HG03342 (cell line): ENCODE measurements around the gene MFF.
"Not testable (repeated sequence)": the region's sequence is repeated elsewhere in the genome, so short reads cannot be mapped to it uniquely, and the experiment has no call there.

Source experiments
- ATAC-seq: cut with Tn5 transposase; IDR thresholded peaks from one replicate; pipeline ENCODE4 v1.9.1; 2021; ENCODE audit warnings: mild to moderate bottlenecking, moderate library complexity; ENCODE audit not compliant: unreplicated experiment

MFF gene

DNA sequence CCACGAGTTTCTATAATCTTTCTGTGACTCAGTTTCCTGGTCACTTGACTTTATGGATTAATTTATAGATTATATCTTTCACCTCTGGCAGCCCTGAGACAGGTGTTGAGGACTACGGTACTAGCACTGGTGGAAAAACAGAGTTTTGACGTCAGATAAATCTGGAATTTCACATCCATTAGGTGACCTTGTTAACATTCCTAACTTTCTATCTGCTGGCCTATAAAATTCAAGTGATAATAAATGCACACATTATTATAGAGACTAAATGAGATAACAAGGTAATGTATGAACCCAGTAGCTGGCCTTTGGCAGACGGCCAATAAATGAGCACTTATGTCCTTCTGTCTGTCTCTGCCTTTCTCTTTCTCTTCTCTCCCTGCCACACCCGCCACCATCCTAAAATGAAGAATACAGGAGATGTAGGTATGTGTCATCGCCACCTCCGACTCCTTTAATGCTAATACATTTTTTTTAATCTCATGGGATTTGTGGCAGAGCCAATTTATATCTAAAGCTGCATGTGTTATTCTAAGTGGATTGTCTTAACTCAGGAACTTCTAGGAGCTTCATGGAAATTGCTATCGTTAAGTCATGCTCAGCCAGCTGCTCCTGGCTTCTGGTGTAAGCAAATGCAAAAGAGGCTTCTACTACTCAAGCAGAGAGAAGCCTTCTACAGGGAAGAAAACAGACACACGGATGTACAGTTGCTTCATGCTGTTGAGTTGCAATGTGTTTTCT lies 51.8 kb downstream of the MFF start:
- ATAC-seq = no peak

DNA sequence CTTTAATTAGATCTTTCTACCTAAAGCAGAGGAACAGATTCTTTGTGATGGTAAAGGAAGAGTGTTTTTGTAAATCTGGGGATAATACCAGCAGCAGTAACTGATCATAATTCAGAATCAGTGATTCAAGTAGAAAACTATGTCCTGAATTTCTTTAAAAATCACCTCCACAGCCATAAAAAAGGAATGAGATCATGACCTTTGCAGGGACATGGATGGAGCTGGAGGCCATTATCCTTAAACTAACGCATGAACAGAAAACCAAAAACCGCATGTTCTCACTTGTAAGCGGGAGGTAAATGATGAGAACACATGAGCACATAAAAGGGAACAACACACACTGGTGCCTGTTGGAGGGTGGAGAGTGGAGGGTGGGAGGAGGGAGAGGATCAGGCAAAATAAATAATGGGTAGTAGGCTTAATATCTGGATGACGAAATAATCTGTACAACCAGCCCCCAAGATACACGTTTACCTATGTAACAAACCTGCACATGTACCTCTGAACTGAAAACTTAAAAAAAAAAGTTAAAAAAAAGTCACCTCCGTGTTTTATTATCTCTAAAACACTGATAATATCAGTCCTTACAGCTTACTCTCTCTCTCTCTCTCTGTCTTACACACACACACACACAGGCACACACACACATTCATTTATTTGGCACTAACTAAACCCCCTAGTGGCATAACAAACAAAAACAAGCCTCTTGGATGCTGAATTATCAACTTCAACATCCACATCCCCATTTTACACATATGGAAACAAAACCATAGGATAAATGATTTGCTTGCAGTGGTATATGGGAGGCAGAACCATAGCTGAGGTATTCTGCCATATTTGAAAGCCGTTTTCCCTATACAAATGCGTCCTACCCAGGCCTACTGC lies 52.7 kb downstream of the MFF start:
- no peak for ATAC-seq

DNA sequence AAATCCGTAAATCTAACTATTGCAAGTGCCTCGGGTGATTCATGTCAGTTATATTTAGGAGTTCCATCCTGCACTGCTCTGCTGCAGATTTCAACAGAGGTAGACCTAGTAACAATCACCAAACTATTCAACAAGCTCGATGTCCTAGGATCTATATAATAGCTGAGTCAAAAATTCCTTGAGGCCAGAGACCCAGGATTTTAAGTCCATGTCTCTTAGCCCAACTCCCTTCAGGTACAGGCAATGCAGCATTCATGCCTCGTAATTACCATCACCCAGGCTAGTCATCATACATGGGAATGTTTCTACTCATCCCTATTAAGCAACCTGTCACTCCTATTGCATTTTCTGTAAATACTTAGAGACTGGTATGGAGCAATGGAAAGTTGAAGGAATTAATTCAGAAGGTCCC lies 53.3 kb downstream of the MFF start:
- ATAC-seq = no peak

DNA sequence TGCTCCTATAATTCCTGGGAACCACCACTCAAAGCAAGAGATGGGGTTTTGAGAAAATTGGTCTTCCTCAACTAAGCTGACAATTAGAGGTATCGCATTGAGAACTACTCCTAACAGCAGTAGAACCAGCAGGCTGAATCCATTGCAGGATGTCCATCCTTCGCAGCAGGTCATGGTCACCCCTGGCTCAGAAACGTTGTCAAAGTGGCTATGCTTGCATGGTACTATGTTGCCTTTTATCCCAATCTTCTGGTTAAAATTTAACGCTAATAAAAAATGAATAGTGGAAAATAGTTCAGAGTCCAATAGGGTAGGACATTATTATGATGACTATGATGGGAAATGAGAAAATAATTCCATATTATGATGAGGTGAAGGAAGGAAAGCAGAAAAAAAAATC lies 54.0 kb downstream of the MFF start, which contains the start of gene TM4SF20:
Gene TM4SF20, minus strand, starts transcription at position 212 of the 400 bp plus-strand sequence. Its CDS starts 38 bp downstream, at position 174.
- ATAC-seq = no peak

DNA sequence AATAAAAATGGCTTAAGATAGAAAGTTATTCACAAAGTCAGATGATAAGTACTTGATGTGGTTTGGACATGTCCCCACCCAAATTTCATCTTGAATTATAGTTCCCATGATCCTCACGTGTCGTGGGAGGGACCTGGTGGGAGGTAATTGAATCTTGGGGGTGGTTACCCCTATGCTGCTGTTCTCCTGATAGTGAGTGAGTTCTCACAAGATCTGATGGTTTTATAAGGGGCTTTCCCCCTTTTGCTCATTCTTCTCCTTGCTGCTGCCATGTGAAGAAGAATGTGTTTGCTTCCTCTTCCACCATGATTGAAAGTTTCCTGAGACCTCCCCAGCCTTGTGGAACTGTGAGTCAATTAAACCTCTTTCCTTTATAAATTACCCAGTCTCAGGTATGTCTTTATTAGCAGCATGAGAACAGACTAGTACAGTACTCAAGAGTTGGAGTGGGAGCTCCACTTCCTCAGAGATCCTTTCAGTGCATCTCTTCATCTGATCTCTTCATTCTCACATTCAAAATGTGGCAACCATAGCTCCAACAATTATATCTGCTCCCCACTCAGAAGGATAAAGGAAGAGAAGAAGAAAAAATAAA lies 57.3 kb downstream of the MFF start:
- not testable (repeated sequence) for ATAC-seq

DNA sequence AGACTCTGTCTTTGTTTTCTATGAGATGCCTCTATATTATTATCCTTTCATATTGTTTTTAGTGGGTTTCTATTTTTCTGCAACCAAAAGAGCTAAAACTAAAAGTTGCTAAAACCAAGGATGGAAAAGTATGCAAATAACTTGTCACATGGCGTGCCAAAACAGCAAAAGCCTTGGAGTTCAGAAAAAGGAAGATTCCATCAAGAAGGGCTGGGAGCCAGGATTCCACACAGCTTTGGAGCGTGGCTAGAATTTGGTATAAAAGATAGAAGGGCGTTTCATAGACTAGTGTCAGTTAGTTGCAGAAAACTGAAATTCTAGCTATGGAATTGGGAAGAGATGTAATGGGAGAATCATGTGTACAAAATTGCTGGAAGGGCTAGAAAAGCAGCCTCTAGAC lies 58.6 kb downstream of the MFF start:
- no peak for ATAC-seq

DNA sequence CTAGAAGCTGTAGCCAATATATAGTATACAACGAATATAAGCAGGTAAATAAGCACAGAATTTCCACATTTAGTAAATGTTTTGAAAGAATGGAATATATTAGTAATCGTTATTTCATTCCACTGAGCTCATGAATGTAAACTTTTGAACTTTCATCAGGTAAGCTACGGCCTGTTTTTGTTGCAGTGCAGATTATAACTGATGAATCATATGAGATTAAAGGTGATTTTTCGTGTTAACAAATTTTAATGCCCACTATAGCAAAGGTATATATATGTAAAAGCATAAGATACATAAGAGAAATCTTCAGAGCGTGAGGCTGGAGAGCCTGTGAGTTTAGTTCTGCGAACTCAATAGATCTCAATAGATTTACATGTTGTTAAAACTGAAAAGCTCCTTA lies 61.6 kb downstream of the MFF start:
- no peak for ATAC-seq

DNA sequence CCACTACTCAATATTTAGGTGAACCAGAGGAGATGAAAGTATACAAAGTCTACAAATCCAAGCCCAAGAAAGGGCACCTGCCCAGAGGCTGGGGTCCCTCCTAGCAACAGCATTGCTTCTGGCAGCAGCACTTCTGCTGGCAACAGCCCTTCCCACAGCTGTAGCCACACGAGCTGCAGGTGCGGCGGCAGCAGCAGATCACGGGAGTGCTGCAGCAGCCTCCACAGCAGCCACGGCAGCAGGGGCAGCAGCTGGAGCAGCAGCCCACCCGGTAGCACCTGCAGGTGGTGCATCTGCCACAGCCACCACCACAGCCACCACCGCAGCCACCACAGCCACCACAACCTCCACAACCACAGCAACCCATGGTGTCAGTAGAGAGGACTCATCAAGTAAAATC lies 62.5 kb downstream of the MFF start, which contains the start of gene SCYGR1:
Gene SCYGR1, minus strand, starts transcription at position 367 of the 400 bp plus-strand sequence. Its CDS starts 0 bp downstream, at position 367.
- ATAC-seq = not testable (repeated sequence)

DNA sequence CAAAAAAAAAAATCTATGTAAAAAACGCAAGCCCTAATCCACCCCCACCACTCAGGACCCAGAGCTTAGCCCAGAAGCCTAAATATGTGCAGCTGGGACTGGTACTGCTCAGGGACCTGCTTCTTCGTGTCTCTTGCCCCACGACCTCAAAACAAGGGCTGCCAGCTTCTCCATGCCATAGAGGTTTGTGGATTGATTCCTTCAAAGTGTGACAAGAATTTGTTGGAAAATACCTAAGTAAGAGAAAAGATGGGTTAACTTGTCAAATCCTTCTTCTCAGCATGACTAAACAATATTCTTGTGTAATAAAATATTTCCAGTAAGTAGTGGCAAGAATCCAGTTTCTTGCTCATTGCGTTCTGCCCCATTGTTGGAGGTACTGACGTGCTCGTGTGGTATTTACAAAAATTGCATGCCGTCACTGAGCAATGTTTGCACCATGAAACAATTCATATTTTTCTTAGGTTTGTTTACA lies 63.5 kb downstream of the MFF start:
- no peak for ATAC-seq

DNA sequence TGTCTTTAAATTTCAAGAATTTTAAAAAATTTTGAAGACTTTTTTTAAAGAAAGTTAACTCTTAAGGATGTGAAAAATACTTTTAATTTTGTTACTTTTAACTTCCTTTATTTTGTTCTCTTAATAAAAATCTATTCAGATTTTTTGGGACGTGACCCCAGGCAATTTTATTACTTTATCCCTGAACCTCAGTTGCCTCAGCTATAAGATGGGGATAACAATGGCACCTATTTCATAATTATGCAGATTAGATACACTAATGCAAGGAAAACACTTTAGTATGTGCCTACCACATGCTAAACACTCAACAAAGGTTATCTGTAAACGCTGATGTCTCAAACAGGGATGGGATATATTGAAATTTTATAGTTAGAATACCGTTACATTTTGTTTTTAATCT lies 64.2 kb downstream of the MFF start:
- no peak for ATAC-seq

DNA sequence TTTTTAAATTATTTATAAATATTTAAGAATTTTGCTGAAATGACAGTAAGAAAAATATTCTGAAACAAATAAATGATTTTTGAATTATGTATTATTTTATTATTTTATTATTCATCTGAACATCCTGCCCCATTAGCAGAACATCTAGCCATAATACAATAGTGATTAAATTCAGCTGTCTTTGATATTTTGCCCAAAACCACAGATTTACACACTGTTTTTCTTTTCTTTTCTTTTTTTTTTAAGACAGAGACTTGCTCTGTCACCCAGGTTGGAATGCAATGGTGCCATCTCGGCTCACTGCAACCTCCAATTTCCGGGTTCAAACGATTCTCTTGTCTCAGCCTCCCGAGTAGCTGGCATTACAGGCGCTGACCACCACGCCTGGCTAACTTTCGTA lies 64.6 kb downstream of the MFF start:
- ATAC-seq = no peak

DNA sequence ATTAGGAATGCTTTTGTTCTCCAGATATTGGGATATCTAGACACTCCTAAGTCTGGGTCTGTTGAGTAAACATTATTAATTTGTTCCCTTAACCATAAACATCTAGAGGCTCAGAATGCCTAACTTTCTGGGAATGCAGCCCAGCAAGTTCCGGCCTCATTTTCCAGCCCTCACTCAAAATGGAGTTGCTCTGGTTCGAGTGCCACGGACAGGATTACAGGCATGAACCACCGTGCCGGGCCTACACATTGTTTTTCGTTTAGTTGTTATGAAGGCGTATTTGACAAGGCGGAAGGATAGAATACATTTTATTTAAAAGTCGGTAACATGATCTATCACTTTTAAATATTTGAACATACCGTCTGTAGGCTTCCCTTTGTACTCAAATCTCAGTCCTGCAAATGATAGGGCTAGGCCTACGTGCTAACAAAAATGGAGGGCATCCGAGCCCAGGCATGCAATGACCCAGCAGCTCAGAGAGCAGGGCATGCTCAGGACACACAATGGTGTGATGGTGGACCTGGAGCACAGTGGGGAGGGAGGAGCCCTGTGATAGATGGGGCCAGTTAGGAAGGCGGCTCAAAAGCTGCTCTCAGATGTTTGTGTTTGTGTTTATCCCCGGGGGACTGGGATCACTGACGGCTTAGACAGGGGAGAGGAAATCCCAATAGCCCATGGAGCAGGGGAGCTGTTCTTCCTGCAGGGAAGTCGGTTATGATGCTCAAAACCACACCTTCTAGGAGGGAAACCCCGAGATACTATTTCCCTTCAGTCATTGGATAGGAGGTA lies 65.6 kb downstream of the MFF start:
- no peak for ATAC-seq

DNA sequence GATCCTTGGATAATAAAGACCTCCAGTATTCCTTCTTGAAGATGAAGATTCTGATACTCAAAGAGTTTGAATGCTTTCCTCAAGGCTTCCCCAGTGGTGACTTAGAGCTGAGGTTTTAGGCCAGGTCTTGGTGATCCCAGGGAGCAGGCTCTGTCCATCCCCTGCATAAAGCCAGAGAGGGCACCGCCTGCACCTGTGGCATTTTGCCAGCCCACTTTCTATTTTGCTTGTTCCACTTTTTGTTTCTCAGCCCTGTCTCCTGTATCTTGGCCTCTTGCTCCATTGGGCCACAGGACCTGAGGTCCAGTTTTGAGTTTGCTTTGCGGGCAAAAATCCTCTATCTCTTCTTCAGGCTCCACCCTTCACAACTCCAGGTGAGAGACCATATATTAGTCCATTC lies 69.3 kb downstream of the MFF start:
- no peak for ATAC-seq

DNA sequence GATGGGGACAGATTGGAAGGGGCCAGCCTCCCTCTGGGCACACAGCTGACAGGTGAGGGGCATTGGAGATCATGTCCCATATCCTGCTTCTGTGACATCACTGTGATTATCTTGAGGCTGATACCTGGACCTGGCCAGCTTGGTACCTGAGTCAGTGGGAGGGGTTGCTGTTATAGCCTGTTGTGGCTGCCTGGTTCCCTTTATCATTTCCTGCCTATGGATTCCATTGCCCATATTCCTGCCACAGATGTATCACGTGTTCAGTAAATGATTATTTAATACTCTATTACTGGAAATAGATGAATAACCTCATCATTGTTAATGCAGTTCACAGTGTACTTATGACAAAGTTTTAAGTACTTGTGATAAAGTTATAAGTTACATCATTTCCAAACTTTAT lies 70.5 kb downstream of the MFF start:
- ATAC-seq = no peak

DNA sequence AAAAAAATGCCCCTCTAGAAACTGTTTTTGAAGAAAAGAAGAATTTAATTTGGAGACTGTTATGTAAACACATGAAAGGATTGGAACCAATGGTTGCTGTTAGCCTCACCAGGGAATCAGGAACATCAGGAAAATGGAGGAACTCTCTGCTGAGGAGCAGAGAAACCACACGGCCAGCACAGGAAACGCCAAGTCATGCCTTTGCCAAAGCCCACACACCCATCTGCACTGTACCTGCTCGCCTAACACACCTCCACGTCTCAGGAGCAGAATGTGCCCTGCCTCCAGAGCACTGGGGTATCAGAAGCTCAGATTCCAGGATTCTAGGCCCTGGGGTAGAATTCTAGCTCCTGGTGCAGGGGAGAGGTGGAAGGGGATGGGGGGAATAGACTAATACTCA lies 72.5 kb downstream of the MFF start:
- ATAC-seq = no peak

DNA sequence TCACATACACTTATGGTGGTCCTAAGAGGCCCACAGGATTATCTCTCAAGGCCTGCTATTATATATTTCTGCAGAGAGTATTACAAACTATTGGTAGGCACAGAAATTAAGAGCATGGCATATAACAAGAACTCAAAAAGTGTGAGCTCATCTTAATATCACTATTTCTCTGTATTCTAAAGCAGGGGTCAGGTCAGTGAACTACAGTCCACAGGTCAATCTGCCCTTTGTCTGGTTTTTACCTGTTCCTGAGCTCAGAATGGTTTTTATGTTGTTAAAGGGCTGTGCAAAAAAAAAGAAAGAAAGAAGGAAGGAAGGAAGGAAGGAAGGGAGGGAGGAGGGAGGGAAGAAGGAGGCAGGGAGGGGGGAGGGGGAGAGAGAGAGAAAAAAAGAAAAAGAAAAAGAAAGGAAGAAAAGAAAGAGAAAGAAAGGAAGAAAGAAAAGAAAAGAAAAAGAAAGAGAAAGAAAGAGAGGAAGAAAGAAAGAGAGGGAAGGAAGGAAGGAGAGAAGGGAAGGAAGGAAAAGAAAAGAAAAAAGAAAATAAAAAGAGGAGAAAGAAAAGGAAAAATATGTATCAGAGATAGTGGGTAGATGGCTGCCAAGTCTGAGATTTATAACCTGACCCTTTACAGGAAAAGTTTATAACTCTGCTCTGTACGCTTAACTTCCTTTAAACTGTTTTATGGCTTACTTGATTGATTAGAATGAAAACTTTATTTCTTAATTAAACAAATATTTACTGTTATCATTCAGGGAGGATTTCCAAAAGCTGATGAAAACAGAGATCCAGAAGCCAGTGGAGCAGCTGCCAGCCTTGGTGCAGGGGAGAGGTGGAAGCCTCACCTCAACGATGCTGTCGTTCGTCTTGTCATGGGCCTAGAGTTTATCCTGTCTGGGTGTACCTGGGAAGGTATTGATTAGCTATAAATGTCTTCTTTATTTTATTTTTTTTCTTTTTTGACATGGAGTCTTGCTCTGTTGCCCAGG lies 73.9 kb downstream of the MFF start:
- ATAC-seq = no peak

DNA sequence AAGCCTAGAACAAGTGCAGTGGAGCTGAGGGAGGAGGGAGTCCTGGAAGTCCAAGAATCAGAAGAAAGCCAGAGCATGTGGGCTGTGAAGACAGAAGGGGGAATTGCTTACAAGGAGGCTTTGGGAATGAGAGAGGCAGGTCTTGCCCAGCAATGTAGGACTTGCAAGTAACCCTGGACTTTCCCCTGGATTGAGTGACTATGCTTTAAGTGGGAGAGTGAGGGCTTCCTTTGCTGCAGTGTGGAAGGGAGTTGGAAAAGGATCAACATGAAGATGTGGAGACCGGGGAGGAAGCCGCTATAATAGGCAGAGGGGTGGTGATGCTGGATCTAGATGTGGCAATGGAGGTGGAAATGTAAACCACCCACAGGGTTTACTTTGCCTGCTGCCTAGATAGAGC lies 76.5 kb downstream of the MFF start:
- no peak for ATAC-seq

DNA sequence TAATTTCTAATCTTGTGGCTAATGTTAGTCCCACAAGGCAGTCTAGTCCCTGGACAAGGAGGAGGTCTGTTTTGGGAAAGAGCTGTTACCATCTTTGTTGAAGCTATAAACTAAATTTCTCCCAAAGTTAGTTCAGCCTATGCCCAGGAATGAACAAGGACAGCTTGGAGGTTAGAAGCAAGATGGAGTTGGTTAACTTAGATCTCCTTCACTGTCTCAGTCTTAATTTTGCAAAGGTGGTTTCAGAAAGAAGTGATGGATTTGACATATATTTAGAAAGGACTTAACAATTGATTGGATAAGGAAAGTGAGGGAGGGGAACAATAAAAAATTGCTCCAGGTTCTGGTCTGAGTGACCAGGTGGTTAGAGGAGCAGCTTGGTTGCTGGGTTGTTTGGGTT lies 77.3 kb downstream of the MFF start:
- no peak for ATAC-seq

DNA sequence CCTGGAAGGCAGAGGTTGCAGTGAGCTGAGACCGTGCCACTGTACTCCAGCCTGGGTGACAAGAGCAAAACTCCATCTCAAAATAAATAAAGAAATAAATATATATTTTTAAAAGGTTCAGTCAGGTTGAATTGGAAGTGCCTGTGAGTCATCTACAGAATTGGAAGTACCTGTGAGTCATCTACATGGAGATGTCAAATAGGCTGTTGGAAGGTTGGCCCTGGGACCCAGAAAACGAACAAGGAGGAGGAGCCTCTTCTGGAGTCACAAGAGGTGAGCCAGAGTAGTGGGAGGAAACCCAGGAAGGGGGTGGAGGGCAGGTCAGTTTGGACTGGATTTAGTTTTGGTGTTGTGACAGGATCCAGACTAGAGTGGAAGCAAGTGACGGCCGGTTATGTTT lies 77.9 kb downstream of the MFF start:
- no peak for ATAC-seq
